GM19395 (cell line): Measurements from ENCODE around the gene RING1.

ENCODE experiments used
- ATAC-seq: cut with Tn5 transposase; IDR thresholded peaks from one replicate; pipeline ENCODE4 v1.9.1; 2021; ENCODE audit warnings: mild to moderate bottlenecking, moderate library complexity; ENCODE audit not compliant: unreplicated experiment

The RING1 gene

GRCh38 chr6:33237741-33238140 lies 29.4 kb downstream of the RING1 start:
- no peak for ATAC-seq

- no peak for ATAC-seq
Observed at GRCh38 chr6:33241968-33242367, 33.7 kb downstream of the RING1 start.

GRCh38 chr6:33243476-33243875 lies 35.2 kb downstream of the RING1 start:
- ATAC-seq: no peak

GRCh38 chr6:33247977-33248642 lies 39.8 kb downstream of the RING1 start:
- peak; percentile 49 for ATAC-seq

GRCh38 chr6:33248643-33248931 lies 40.3 kb downstream of the RING1 start:
- peak; percentile 11 for ATAC-seq

DNA sequence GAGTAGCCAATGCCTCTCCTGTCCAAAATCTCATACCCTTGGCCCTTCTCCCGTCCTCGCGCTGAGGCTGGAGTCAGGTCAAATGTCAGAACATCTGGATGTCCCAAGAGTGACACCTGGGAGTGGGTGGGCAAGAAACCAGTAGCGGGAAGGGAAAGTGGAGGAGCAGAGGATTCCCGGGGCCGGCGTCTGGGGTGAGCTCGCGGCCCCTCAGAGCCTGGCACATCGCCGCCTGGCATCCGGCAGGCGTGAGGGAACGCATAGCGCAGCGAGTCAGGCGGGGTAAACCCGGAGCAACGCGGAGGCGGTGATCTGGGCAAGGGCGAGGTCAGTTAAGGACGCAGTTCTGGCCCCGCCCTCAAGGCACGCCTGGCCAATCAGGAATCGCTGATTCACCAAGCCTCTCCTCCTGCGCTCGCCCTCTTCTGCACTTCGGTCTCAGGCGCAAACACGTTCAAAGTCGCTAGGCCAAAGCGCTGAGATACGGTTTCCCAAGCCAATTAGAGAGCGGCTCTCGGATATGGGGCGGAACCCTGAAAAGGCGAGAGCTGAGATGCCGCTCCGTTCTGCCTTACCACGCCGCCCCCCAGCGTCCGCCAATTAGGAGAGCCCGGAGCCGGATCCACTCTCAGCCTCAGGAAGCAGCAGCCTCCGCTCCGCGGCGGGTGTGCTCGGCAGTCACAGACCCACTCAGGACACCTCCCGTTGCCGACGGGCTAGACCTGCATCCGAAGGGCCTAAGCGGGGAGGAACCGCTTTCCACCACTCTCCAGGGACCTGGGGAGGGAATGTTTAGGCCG lies 40.8 kb downstream of the RING1 start:
- ATAC-seq: peak; percentile 88

GRCh38 chr6:33249732-33250630 lies 41.7 kb downstream of the RING1 start:
- ATAC-seq: no peak

GRCh38 chr6:33250731-33251130 lies 42.4 kb downstream of the RING1 start:
- no peak for ATAC-seq

DNA sequence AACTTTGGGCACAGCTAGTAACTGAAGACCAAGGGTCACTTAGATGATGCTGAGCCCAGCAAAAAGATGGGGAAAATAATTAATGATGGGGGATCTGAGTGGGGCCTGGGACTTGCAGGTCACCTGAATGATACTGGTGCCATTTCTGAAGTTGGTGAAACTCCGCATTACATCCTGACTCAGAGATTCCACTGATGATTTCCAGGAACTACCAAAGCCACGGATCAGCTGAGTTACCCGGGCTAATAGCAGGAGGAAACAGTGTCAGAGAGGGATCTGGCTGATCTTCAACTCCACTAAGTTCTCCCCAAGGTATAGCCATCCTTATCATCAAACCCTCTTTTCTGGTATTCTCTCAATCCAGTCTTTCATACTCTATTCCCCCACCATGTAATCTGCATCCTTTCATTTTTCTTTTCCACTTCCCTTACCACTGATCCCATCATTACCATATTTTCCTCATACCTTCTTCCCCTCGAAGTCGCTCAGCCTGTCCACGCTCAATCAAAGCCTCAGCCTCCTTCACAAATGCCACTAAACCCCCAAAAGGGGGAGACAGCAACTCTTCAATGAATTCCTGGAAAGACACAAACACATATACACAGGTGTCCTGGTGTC lies 43.2 kb downstream of the RING1 start:
- ATAC-seq: no peak

GRCh38 chr6:33252759-33253158 lies 44.5 kb downstream of the RING1 start:
- no peak for ATAC-seq

DNA sequence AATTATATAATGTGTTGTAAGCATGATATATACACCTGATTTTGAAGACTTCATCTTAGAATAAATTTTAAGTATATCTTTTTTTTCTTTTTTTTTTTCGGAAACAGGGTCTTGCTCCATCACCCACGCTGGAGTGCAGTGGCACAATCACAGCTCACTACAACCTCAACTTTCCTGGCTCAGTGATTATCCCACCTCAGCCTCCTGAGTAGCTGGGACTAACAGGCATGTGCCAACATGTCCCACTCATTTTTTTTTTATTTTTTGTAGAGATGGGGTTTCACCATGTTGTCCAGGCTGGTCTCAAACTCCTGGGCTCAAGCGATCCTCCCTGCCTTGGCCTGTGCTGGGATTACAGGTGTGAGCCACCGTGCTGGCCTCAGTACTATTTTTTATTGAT lies 46.3 kb downstream of the RING1 start:
- ATAC-seq: no peak

GRCh38 chr6:33259032-33259431 lies 50.7 kb downstream of the RING1 start:
- no peak for ATAC-seq
